Spleen (tissue), 7 donors: ENCODE data around the gene TRIM26.

Source experiments
- CTCF ChIP-seq, 11 experiments: fragments of 200-600 bp in 7 of 11; fragments of 450-650 bp in 4 of 11; sonication (generic) in 4 of 11; IDR thresholded peaks in 8 of 11; conservative IDR thresholded peaks in 3 of 11; 1 replicate in 7 of 11; 2 replicates in 4 of 11; pipeline versions ENCODE4 v1.4.0 to v1.8.0; 2016 to 2021; ENCODE audit warnings: antibody characterized with exemption in 11 of 11, inconsistent platforms in 4 of 11, mild to moderate bottlenecking in 1 of 11
- POLR2A ChIP-seq, 3 donors: fragments of 450-650 bp; IDR thresholded peaks; one replicate each; pipeline ENCODE4 v1.5.1; 2017; ENCODE audit warnings: antibody characterized with exemption in 3 of 3, mild to moderate bottlenecking in 1 of 3
- donor health status: DM: no; HTN: no; CAD: no; lungs with moderate emphysema.
- donor health status: DM: no; HTN: no; CAD: no.
- donor health status: DM: no; HTN: no; CAD: no.

- no peak for TF ChIP-seq CTCF (IDR thresholded peaks at IDR 0.05 in 8 of 11, conservative IDR thresholded peaks at IDR 0.05 in 3 of 11)
- TF ChIP-seq POLR2A (IDR thresholded peaks at IDR 0.05) = no peak
These were observed 10.8 kb downstream of the TRIM26 start for GRCh38 chr6:30202366-30202765.
